Measurements from ENCODE around the gene SAYSD1. TPM values are rescaled to one million over a fixed set of nuclear protein-coding genes. Genes with fewer than 3 reads are reported as not detected.
A peak's percentile ranks its signal among the peaks of the same experiment; 100 is the strongest.

Gene SAYSD1
- total and polyA plus RNA-seq, 5 experiments from 2014 or later = 17.5 to 22.8 (median 20.2) TPM

- Mint-ChIP-seq H3K4me3 (no peak overlapping the region), H3K27me3 (peaks cover 1 to 33% (median 14%) of the 10 kb centered on the region in 5 donors), H3K36me3 (no peaks in the 10 kb centered on the region), H3K9me3 (no peaks in the 10 kb centered on the region), H3K27ac (no peak overlapping the region), H3K4me1 (peaks cover 0 to 1% (median 0%) of the 10 kb centered on the region in 4 donors)
- ATAC-seq (no peak), DNase-seq (no peak)
- POLR2A ChIA-PET = no interaction called here
Observed at GRCh38 chr6:39058471-39059147, 56.4 kb downstream of the SAYSD1 start.

GRCh38 chr6:39057251-39058155, 57.5 kb downstream of the SAYSD1 start:
- Mint-ChIP-seq H3K9me3 (no peaks in the 10 kb centered on the region), H3K27me3 (peaks cover 0 to 44% (median 14%) of the 10 kb centered on the region in 5 donors), H3K4me3 (no peak overlapping the region), H3K27ac (peak overlapping the region in 1 of 10 donors; percentile 43), H3K4me1 (peaks cover 0 to 6% (median 4%) of the 10 kb centered on the region in 4 donors), H3K36me3 (no peaks in the 10 kb centered on the region)
- POLR2A ChIA-PET = no interaction called here
- ATAC-seq (no peak), DNase-seq (no peak)

GRCh38 chr6:39056681-39057080, 58.3 kb downstream of the SAYSD1 start:
- POLR2A ChIA-PET = no interaction called here
- Mint-ChIP-seq H3K4me3 (no peak overlapping the region), H3K4me1 (peaks cover 4 to 12% (median 10%) of the 10 kb centered on the region in 4 donors), H3K9me3 (no peaks in the 10 kb centered on the region), H3K36me3 (no peaks in the 10 kb centered on the region), H3K27ac (no peak overlapping the region), H3K27me3 (peaks cover 4 to 52% (median 14%) of the 10 kb centered on the region in 5 donors)
- no peak for ATAC-seq
- DNase-seq = no peak

- no peaks in the 10 kb centered on the region for H3K36me3 Mint-ChIP-seq
- DNase-seq = no peak
- POLR2A ChIA-PET = no interaction called here
- peaks cover 4 to 57% (median 15%) of the 10 kb centered on the region in 5 donors for H3K27me3 Mint-ChIP-seq
- H3K9me3 Mint-ChIP-seq = no peaks in the 10 kb centered on the region
- no peak for ATAC-seq
- no peak overlapping the region for H3K4me3 Mint-ChIP-seq
- H3K27ac Mint-ChIP-seq = no peak overlapping the region
- peaks cover 8 to 17% (median 14%) of the 10 kb centered on the region in 4 donors for H3K4me1 Mint-ChIP-seq
Observed at GRCh38 chr6:39056191-39056590, 58.8 kb downstream of the SAYSD1 start.

- Mint-ChIP-seq H3K27me3 (peaks cover 4 to 57% (median 18%) of the 10 kb centered on the region in 5 donors), H3K4me3 (no peak overlapping the region), H3K27ac (no peak overlapping the region), H3K36me3 (no peaks in the 10 kb centered on the region), H3K9me3 (no peaks in the 10 kb centered on the region), H3K4me1 (peaks cover 11 to 22% (median 18%) of the 10 kb centered on the region in 4 donors)
- DNase-seq = no peak
- POLR2A ChIA-PET = no interaction called here
- ATAC-seq = no peak
Observed at GRCh38 chr6:39055661-39056060, 59.3 kb downstream of the SAYSD1 start.

GRCh38 chr6:39054577-39055142, 60.3 kb downstream of the SAYSD1 start:
- Mint-ChIP-seq H3K27me3 (peaks cover 4 to 57% (median 19%) of the 10 kb centered on the region in 5 donors), H3K9me3 (no peaks in the 10 kb centered on the region), H3K4me3 (no peak overlapping the region), H3K36me3 (no peaks in the 10 kb centered on the region), H3K27ac (no peak overlapping the region), H3K4me1 (peaks cover 15 to 28% (median 24%) of the 10 kb centered on the region in 4 donors)
- POLR2A ChIA-PET = no interaction called here
- ATAC-seq (no peak), DNase-seq (no peak)

Other genes starting within 250 kb of the SAYSD1 start
- not detected for gene GLP1R, start 66.4 kb downstream of the SAYSD1 start, total RNA-seq
- gene GLP1R, start 66.4 kb downstream of the SAYSD1 start, polyA plus RNA-seq = not detected
- gene KCNK5, start 114.3 kb upstream of the SAYSD1 start, total RNA-seq = under 1 TPM; 0.11 to 0.16 TPM
- not detected for gene KCNK5, start 114.3 kb upstream of the SAYSD1 start, polyA plus RNA-seq
- not detected for gene KCNK17, start 199.2 kb upstream of the SAYSD1 start, total RNA-seq
- gene KCNK17, start 199.2 kb upstream of the SAYSD1 start, polyA plus RNA-seq = not detected
- gene KCNK16, start 207.5 kb upstream of the SAYSD1 start, total RNA-seq = not detected
- not detected for gene KCNK16, start 207.5 kb upstream of the SAYSD1 start, polyA plus RNA-seq

All from naive thymus-derived CD8-positive, alpha-beta T cell (primary cell).